HUES6 (cell line): ENCODE data around the gene KMT2E.

Source experiments
- H3K27ac ChIP-seq: 2 replicates; pipeline ENCODE4 v1.7.0; 2013; ENCODE audit warnings: low read depth, mild to moderate bottlenecking, low read length, inconsistent platforms
- H3K27me3 ChIP-seq: 2 replicates; pipeline ENCODE4 v1.6.1; 2013; ENCODE audit warnings: low read length; ENCODE audit not compliant: control insufficient read depth, insufficient read depth
- H3K36me3 ChIP-seq: 2 replicates; pipeline ENCODE4 v1.6.1; 2013; ENCODE audit warnings: low read length; ENCODE audit not compliant: control insufficient read depth, insufficient read depth
- H3K4me1 ChIP-seq: 2 replicates; pipeline ENCODE4 v1.6.1; 2013; ENCODE audit warnings: low read length; ENCODE audit not compliant: control insufficient read depth, insufficient read depth
- H3K4me3 ChIP-seq: 2 replicates; pipeline ENCODE4 v1.5.1; 2013; ENCODE audit warnings: low read depth, low read length
- H3K9ac ChIP-seq: one replicate; pipeline ENCODE4 v1.6.1; 2013; ENCODE audit warnings: mild to moderate bottlenecking, low read length
- H3K9me3 ChIP-seq: 2 replicates; pipeline ENCODE4 v1.6.1; 2013; ENCODE audit warnings: low read depth, low read length; ENCODE audit not compliant: control insufficient read depth, insufficient read depth

Gene KMT2E

GRCh38 chr7:105112440-105113418, 98.7 kb downstream of the KMT2E start:
- no peaks in the 10 kb centered on the region for H3K4me1 ChIP-seq
- no peaks in the 10 kb centered on the region for H3K9me3 ChIP-seq
- H3K9ac ChIP-seq: no peak overlapping the region
- H3K27me3 ChIP-seq: no peaks in the 10 kb centered on the region
- H3K4me3 ChIP-seq: no peak overlapping the region
- H3K27ac ChIP-seq: no peak overlapping the region
- H3K36me3 ChIP-seq: peaks cover 95% of the 10 kb centered on the region

GRCh38 chr7:105118612-105119600, 104.9 kb downstream of the KMT2E start:
- no peaks in the 10 kb centered on the region for H3K9me3 ChIP-seq
- H3K4me1 ChIP-seq: peaks cover 7% of the 10 kb centered on the region
- H3K36me3 ChIP-seq: peaks cover 38% of the 10 kb centered on the region
- H3K9ac ChIP-seq: no peak overlapping the region
- no peak overlapping the region for H3K27ac ChIP-seq
- no peaks in the 10 kb centered on the region for H3K27me3 ChIP-seq
- no peak overlapping the region for H3K4me3 ChIP-seq

- Histone ChIP-seq H3K4me3 (no peak overlapping the region), H3K27ac (no peak overlapping the region), H3K4me1 (peaks cover 7% of the 10 kb centered on the region), H3K9ac (no peak overlapping the region), H3K27me3 (no peaks in the 10 kb centered on the region), H3K36me3 (peaks cover 20% of the 10 kb centered on the region; the same call in 1 of the 2 replicates), H3K9me3 (no peaks in the 10 kb centered on the region)
These were observed 108.6 kb downstream of the KMT2E start for GRCh38 chr7:105122619-105123018.

GRCh38 chr7:105125745-105126144, 111.7 kb downstream of the KMT2E start:
- Histone ChIP-seq H3K4me1 (no peaks in the 10 kb centered on the region; the same call in 1 of the 2 replicates), H3K27ac (no peak overlapping the region), H3K9me3 (no peaks in the 10 kb centered on the region), H3K9ac (no peak overlapping the region), H3K36me3 (peaks cover 20% of the 10 kb centered on the region; the same call in 1 of the 2 replicates), H3K4me3 (no peak overlapping the region), H3K27me3 (no peaks in the 10 kb centered on the region)

- H3K4me1 ChIP-seq: no peaks in the 10 kb centered on the region; the same call in 1 of the 2 replicates
- H3K9ac ChIP-seq: no peak overlapping the region
- no peaks in the 10 kb centered on the region for H3K9me3 ChIP-seq
- H3K27ac ChIP-seq: no peak overlapping the region
- no peak overlapping the region for H3K4me3 ChIP-seq
- H3K36me3 ChIP-seq: peaks cover 24% of the 10 kb centered on the region
- no peaks in the 10 kb centered on the region for H3K27me3 ChIP-seq
These were observed 112.5 kb downstream of the KMT2E start for GRCh38 chr7:105126436-105126975.

GRCh38 chr7:105127179-105127578, 113.2 kb downstream of the KMT2E start:
- H3K36me3 ChIP-seq: peaks cover 29% of the 10 kb centered on the region
- H3K4me3 ChIP-seq: no peak overlapping the region
- H3K9ac ChIP-seq: no peak overlapping the region
- no peaks in the 10 kb centered on the region; the same call in 1 of the 2 replicates for H3K4me1 ChIP-seq
- H3K27me3 ChIP-seq: no peaks in the 10 kb centered on the region
- H3K9me3 ChIP-seq: no peaks in the 10 kb centered on the region
- no peak overlapping the region for H3K27ac ChIP-seq

GRCh38 chr7:105130048-105130447, 116.0 kb downstream of the KMT2E start:
- Histone ChIP-seq H3K9me3 (no peaks in the 10 kb centered on the region), H3K36me3 (peaks cover 41% of the 10 kb centered on the region), H3K4me1 (no peaks in the 10 kb centered on the region; the same call in 1 of the 2 replicates), H3K9ac (no peak overlapping the region), H3K4me3 (no peak overlapping the region), H3K27me3 (no peaks in the 10 kb centered on the region), H3K27ac (no peak overlapping the region)

GRCh38 chr7:105130580-105130979, 116.6 kb downstream of the KMT2E start:
- Histone ChIP-seq H3K4me1 (no peaks in the 10 kb centered on the region; the same call in 1 of the 2 replicates), H3K27ac (no peak overlapping the region)

GRCh38 chr7:105131033-105131656, 117.1 kb downstream of the KMT2E start:
- no peaks in the 10 kb centered on the region; the same call in 1 of the 2 replicates for H3K4me1 ChIP-seq
- H3K4me3 ChIP-seq: no peak overlapping the region
- no peaks in the 10 kb centered on the region for H3K9me3 ChIP-seq
- H3K36me3 ChIP-seq: peaks cover 34% of the 10 kb centered on the region
- no peak overlapping the region for H3K9ac ChIP-seq
- no peaks in the 10 kb centered on the region for H3K27me3 ChIP-seq
- no peak overlapping the region for H3K27ac ChIP-seq

More at GRCh38 chr7:105130580-105130979, 116.6 kb downstream of the KMT2E start:
- no peak overlapping the region for H3K9ac ChIP-seq
- no peak overlapping the region for H3K4me3 ChIP-seq
- H3K36me3 ChIP-seq: peaks cover 39% of the 10 kb centered on the region
- no peaks in the 10 kb centered on the region for H3K9me3 ChIP-seq
- no peaks in the 10 kb centered on the region for H3K27me3 ChIP-seq

- no peak overlapping the region for H3K4me3 ChIP-seq
- H3K9ac ChIP-seq: no peak overlapping the region
- no peak overlapping the region for H3K27ac ChIP-seq
- no peaks in the 10 kb centered on the region for H3K27me3 ChIP-seq
- peaks cover 4% of the 10 kb centered on the region; the same call in 1 of the 2 replicates for H3K4me1 ChIP-seq
- H3K36me3 ChIP-seq: peaks cover 32% of the 10 kb centered on the region
- no peaks in the 10 kb centered on the region for H3K9me3 ChIP-seq
These were observed 117.9 kb downstream of the KMT2E start for GRCh38 chr7:105131890-105132289.
